ENCODE measurements around the gene ITM2C. TPM values are rescaled to one million over a fixed set of nuclear protein-coding genes. Genes with fewer than 3 reads are reported as not detected.

Gene ITM2C
- total and polyA plus RNA-seq, 2 of the 13 experiments (the other 11 are each of a cell fraction or from before 2014, with no cell fraction given): 70.5 to 270 TPM

DNA sequence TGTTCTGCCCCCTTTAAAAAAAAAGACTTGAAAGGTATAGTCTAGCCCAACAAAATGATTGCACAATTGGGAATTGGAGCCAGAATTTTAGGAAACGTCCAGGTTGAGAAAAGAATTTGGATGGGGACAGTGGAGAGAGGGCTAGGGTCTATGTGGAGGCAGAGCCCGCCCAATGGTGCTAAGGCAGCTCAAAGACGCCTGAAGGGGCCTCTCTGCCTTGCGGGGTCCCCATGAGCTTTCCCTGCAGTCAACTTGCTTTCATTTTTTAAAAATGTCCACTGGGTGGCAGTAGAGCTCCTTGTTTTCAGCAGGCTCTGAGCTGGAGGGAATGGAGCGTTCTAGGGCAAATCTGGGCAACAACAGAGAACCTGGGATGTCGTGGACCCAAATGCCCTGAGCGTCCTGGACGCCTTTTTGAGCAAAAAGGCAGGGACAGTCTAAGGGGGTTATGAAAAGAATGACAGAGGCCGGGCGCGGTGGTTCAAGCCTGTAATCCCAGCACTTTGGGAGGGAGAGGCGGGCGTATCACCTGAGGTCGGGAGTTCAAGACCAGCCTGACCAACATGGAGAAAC lies 40.2 kb upstream of the ITM2C start (continued):
- TF ChIP-seq ZNF335 (CRISPR knock-in tag; IDR thresholded peaks at IDR 0.05) (0 out of 2 replicates have a peak, but pooled peaks have one; percentile 38), IRF2 (CRISPR knock-in tag; IDR thresholded peaks at IDR 0.05) (0 out of 2 replicates have a peak, but pooled peaks have one; percentile 19), SALL1 (CRISPR knock-in tag; IDR thresholded peaks at IDR 0.05) (peak; percentile 30; the same call in 1 of the 2 replicates), UBTF (CRISPR knock-in tag; IDR thresholded peaks at IDR 0.05) (no peak), TCF7 (IDR thresholded peaks at IDR 0.05; ENCODE audit: low read depth) (no peak), RXRB (CRISPR knock-in tag; IDR thresholded peaks at IDR 0.05; ENCODE audit: borderline replicate concordance) (peak; percentile 50; the same call in 1 of the 2 replicates), RFX5 (IDR thresholded peaks at IDR 0.05; ENCODE audit: low read depth, low read length) (0 out of 2 replicates have a peak, but pooled peaks have one; percentile 11), NFKB2 (CRISPR knock-in tag; IDR thresholded peaks at IDR 0.05; ENCODE audit: borderline replicate concordance) (no peak), ZNF280D (CRISPR knock-in tag; IDR thresholded peaks at IDR 0.05) (0 out of 2 replicates have a peak, but pooled peaks have one; percentile 29), STAG1 (CRISPR knock-in tag; IDR thresholded peaks at IDR 0.05) (peak; percentile 85), ELF4 (CRISPR knock-in tag; IDR thresholded peaks at IDR 0.05; ENCODE audit: borderline replicate concordance) (no peak), RBFOX2 (IDR thresholded peaks at IDR 0.05; ENCODE audit: low read depth, low read length) (no peak), KIAA2018 (CRISPR knock-in tag; IDR thresholded peaks at IDR 0.05; ENCODE audit: borderline replicate concordance) (0 out of 2 replicates have a peak, but pooled peaks have one; percentile 13), ZSCAN5A (CRISPR knock-in tag; IDR thresholded peaks at IDR 0.05; ENCODE audit: borderline replicate concordance) (0 out of 2 replicates have a peak, but pooled peaks have one; percentile 17)
